HG02798 (cell line): Measurements from ENCODE around the gene NXPH1.

Experiments
- ATAC-seq: cut with Tn5 transposase; IDR thresholded peaks from one replicate; pipeline ENCODE4 v1.9.1; 2021; ENCODE audit warnings: mild to moderate bottlenecking; ENCODE audit not compliant: unreplicated experiment, poor library complexity

NXPH1 gene

GRCh38 chr7:8585591-8585990 lies 152.2 kb downstream of the NXPH1 start:
- no peak for ATAC-seq

GRCh38 chr7:8590225-8590624 lies 156.8 kb downstream of the NXPH1 start:
- no peak for ATAC-seq

- ATAC-seq: no peak
Observed at GRCh38 chr7:8590791-8591190, 157.4 kb downstream of the NXPH1 start.

- ATAC-seq: no peak
Observed at GRCh38 chr7:8591289-8591688, 157.9 kb downstream of the NXPH1 start.

- ATAC-seq: no peak
Observed at GRCh38 chr7:8592167-8592566, 158.8 kb downstream of the NXPH1 start.

- no peak for ATAC-seq
Observed at GRCh38 chr7:8594115-8594514, 160.7 kb downstream of the NXPH1 start.

- no peak for ATAC-seq
Observed at GRCh38 chr7:8597565-8597964, 164.2 kb downstream of the NXPH1 start.

- ATAC-seq: no peak
Observed at GRCh38 chr7:8601121-8601520, 167.7 kb downstream of the NXPH1 start.

GRCh38 chr7:8605221-8605620 lies 171.8 kb downstream of the NXPH1 start:
- ATAC-seq: no peak

- ATAC-seq: no peak
Observed at GRCh38 chr7:8612584-8612983, 179.2 kb downstream of the NXPH1 start.

GRCh38 chr7:8613191-8613590 lies 179.8 kb downstream of the NXPH1 start:
- ATAC-seq: no peak

GRCh38 chr7:8615019-8615418 lies 181.6 kb downstream of the NXPH1 start:
- no peak for ATAC-seq

GRCh38 chr7:8618441-8619070 lies 185.1 kb downstream of the NXPH1 start:
- ATAC-seq: no peak

- no peak for ATAC-seq
Observed at GRCh38 chr7:8620169-8620568, 186.8 kb downstream of the NXPH1 start.

GRCh38 chr7:8625612-8626011 lies 192.2 kb downstream of the NXPH1 start:
- ATAC-seq: no peak

GRCh38 chr7:8627325-8627724 lies 193.9 kb downstream of the NXPH1 start:
- no peak for ATAC-seq

GRCh38 chr7:8628656-8629055 lies 195.2 kb downstream of the NXPH1 start:
- ATAC-seq: no peak

- ATAC-seq: no peak
Observed at GRCh38 chr7:8629504-8629903, 196.1 kb downstream of the NXPH1 start.

- no peak for ATAC-seq
Observed at GRCh38 chr7:8637322-8637721, 203.9 kb downstream of the NXPH1 start.

- ATAC-seq: no peak
Observed at GRCh38 chr7:8638076-8638475, 204.7 kb downstream of the NXPH1 start.

- ATAC-seq: no peak
Observed at GRCh38 chr7:8639668-8640067, 206.3 kb downstream of the NXPH1 start.

GRCh38 chr7:8640671-8641070 lies 207.3 kb downstream of the NXPH1 start:
- no peak for ATAC-seq
